Subcutaneous adipose tissue (tissue), 4 donors: ENCODE results near the gene FBXO38. TPM values are rescaled to one million over a fixed set of nuclear protein-coding genes. Genes with fewer than 3 reads are reported as not detected.

Source experiments
- total RNA-seq, 4 donors: library from RNA; depleted of rRNA; stranded (reverse); fragments of >200 nt; gene quantifications; one replicate each; pipeline ENCODE4 v1.1.0, GENCODE V29; 2016
- TF ChIP-seq, protein P1 (sequence below): fragments of 450-650 bp; IDR thresholded peaks from one replicate; pipeline ENCODE4 v1.5.1; 2016; ENCODE audit warnings: low read depth, mild to moderate bottlenecking, control low read depth, antibody characterized with exemption, moderate library complexity

FBXO38 gene
- total RNA-seq, 4 donors from 2014 or later, result 56.3 to 94.7 (median 71.7) TPM

DNA sequence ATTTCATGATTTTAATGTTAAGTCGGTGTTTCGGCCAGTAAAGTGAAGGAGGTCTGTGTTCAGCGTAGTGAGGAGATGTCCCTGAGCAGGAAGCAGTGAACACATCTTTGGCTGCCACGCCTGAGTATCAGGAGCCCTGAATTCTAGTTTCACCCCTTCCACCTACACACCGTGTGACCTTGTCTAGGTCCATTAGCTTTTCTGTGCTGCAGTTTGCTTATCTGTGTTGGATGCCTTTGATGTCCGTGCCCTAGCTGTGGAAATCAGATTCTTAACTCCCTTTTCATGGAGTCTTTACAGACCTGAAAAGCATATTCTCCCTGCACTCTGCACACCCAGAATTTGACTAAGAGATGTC, 601 bp downstream of the FBXO38 start:
- TF ChIP-seq, protein P1, sequence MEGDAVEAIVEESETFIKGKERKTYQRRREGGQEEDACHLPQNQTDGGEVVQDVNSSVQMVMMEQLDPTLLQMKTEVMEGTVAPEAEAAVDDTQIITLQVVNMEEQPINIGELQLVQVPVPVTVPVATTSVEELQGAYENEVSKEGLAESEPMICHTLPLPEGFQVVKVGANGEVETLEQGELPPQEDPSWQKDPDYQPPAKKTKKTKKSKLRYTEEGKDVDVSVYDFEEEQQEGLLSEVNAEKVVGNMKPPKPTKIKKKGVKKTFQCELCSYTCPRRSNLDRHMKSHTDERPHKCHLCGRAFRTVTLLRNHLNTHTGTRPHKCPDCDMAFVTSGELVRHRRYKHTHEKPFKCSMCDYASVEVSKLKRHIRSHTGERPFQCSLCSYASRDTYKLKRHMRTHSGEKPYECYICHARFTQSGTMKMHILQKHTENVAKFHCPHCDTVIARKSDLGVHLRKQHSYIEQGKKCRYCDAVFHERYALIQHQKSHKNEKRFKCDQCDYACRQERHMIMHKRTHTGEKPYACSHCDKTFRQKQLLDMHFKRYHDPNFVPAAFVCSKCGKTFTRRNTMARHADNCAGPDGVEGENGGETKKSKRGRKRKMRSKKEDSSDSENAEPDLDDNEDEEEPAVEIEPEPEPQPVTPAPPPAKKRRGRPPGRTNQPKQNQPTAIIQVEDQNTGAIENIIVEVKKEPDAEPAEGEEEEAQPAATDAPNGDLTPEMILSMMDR, result no peak

DNA sequence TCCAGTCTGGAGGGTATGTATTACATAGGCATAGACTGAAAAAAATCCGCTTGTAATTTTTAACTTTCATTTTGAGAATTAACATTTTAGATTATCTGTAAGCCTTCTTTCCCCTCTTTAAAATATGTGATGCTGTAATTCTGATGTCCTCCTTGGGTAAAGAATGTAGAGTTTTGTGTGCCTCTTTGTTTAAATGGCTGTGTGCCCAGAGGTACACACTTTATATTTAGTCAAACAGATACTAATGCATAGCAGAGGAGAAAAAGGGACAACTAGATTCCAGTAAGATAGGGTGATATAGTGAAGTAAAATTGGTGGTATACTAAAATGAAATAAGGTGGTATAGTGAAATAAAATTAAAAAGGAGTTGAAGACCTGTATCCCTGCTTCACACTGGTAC, 1.3 kb downstream of the FBXO38 start:
- TF ChIP-seq, protein P1, result no peak

DNA sequence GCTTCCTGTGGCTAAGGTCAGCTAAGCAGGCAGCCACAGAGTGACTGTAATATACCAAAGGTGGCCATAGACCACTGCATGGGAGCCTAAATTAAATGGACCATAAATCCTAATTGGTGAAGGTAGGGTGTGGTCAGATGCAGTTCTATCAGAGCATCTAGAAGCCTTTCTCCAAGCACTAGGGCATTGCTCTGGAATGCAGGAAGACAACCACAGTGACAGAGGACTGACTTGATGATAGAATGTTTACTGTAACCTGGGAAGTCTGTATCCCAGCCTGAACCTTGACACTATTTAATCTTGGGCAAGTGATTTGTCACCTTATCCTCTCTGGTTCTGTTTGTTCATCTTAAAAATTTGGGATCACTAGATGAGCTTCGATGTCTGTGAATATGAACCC, 2.3 kb downstream of the FBXO38 start:
- TF ChIP-seq, protein P1, result no peak

DNA sequence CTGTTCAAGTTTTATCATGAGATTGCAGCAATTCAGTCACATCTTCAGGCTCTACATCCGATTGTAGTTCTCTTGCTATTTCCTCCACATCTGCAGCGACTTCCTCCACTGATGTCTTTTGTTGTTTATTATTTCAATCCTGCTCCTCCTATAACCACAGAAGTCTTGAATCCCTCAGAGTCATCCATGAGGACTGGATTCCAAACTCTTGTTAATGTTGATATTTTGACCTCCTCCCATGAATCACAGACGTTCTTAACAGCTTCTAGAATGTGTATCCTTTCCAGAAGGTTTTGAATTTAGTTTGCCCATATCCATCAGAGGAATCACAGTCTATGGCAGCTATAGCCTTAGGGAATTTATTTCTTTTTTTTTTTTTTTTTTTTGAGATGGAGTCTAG, 3.6 kb downstream of the FBXO38 start:
- TF ChIP-seq, protein P1, result no peak

DNA sequence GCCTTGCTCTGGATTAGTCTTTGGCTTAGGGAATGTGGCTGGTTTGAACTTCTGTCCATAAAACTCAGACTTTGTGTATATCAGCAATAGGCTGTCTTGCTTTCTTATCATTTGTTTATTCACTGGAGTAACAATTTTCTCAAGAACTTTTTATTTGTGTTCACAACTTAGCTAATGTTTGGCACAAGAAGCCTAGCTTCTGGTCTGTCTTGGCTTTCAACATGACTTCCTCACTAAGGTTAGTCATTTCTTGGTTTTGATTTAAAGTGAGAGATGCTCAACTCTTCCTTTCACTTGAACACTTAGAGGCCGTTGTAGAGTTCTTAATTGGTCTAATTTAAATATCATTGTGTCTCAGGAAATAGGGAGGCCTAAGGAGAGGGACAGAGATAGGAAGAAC, 4.9 kb downstream of the FBXO38 start:
- TF ChIP-seq, protein P1, result no peak

DNA sequence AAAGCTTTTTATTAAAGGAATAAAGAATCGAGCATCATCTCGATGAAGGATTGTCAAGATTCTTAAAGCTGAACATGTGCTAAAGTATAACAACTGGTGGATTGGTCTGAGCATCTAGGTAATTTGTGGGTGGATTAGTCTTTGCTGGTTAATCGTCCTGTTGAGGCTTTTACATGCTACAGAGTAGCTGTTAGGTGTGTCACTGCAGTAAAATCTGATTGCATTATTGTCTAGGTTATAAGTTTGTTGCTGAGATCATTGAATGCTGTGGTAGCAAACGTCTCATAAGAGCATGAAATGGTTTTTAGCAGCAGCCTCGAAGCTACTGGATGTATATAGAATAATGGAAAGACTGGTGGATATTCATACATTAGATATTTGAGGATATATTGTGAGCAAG, 7.2 kb downstream of the FBXO38 start:
- TF ChIP-seq, protein P1, result no peak

DNA sequence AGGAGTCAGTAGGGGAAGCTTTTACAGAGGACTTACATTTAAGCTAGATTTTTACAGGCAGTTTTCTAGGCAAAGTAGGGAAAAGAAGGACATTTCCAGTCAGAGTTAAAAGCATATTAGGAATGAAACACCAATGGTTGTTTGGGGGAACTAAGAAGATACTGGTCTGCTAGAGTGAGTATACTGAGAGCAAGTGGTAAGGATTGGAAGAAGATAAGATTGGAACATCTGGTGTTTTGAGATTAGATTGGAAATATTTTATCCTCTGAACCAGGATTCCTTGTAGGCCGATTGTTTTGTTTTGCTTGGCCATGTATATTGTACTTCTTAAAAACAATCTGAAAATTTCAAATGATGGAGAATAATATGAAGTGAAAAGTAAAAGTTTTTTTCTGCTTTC, 7.7 kb downstream of the FBXO38 start:
- TF ChIP-seq, protein P1, result no peak

DNA sequence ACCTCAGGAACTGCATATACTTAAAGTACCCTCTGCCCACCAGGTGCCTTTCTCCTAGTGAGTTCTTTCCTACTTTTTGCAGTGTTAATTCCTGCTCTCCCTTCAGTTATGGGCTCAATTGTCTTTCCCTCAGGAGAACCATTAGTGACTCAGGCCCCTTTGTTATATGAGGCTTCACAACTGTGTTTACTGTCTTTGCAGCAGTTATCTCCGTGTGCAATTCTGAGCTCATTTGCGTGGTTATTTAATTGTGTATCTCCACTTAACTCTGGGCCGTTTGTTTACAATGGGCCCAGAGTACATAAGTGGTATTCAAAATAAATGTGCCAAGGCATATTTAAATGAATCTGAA, 9.6 kb downstream of the FBXO38 start:
- TF ChIP-seq, protein P1, result no peak
